Pancreas (tissue), 10 donors: Measurements from ENCODE around the gene CHID1. TPM values are rescaled to one million over a fixed set of nuclear protein-coding genes. Genes with fewer than 3 reads are reported as not detected.
A peak's percentile ranks its signal among the peaks of the same experiment; 100 is the strongest.

Experiments
- ATAC-seq, 4 donors: fragments of 200-7000 bp; cut with Tn5 transposase; one replicate each; pipeline versions ENCODE4 v1.8.0 to v1.9.1; 2020; ENCODE audit warnings: mild to moderate bottlenecking in 4 of 4, moderate library complexity in 4 of 4
- DNase-seq, 6 donors: peaks; one replicate each; pipeline ENCODE4 v3.0.0-alpha.2; 2020
- FAIRE-seq: peaks from 2 replicates; lab custom pipeline; 2012; peaks lifted over from hg19 to GRCh38; lab: Jason Lieb, UNC
- H3K27ac ChIP-seq, 4 donors: fragments of 200-600 bp; sonication (generic); 1 replicate in 3 of 4; 2 replicates in 1 of 4; pipeline versions ENCODE4 v1.5.0 to v1.8.0; 2020
- H3K27me3 ChIP-seq, 4 donors: fragments of 200-600 bp; one replicate each; pipeline ENCODE4 v1.8.0; 2021
- H3K36me3 ChIP-seq, 3 donors: fragments of 200-600 bp; sonication (generic) in 1 of 3; one replicate each; pipeline versions ENCODE4 v1.5.0 to v1.8.0; 2020 to 2021
- H3K4me1 ChIP-seq, 3 donors: fragments of 200-600 bp; one replicate each; pipeline ENCODE4 v1.8.0; 2021
- H3K4me3 ChIP-seq, 4 donors: fragments of 200-600 bp; sonication (generic) in 2 of 4; one replicate each; pipeline versions ENCODE4 v1.5.0 to v1.8.0; 2020 to 2021
- H3K9me3 ChIP-seq, 4 donors: fragments of 200-600 bp; one replicate each; pipeline ENCODE4 v1.8.0; 2021
- CTCF ChIP-seq, 4 donors: fragments of 200-600 bp; sonication (generic) in 3 of 4; IDR thresholded peaks; one replicate each; pipeline versions ENCODE4 v1.5.0 to v1.8.0; 2021; ENCODE audit warnings: antibody characterized with exemption in 4 of 4
- WGBS, 2 donors: extraction: QIAGEN DNeasy Blood & Tissue Kit; methylation state at CpG; one replicate each; pipeline ENCODE4 v1.1.7; 2013; 5-methylcytosine and 5-hydroxymethylcytosine counted together
- intact Hi-C, 3 donors: fragments of 100-400 bp; cut with DNase I; formaldehyde crosslinking; loops; one replicate each; pipeline versions ENCODE4 v1.11.1 to v1.14.2; 2022
- polyA plus RNA-seq, 2 donors: library from polyadenylated mRNA; stranded (reverse); fragments of 200-250 nt; gene quantifications; one replicate each; pipeline ENCODE4 v1.2.3, GENCODE V29; 2013
- total RNA-seq, 6 donors: library from RNA; stranded (reverse); fragmentation: NEBNext Ultra II Directional in 4 of 6; extraction: Animal tissue kit (Norgen Biotek cat#: 25700) in 4 of 6; gene quantifications; one replicate each; pipeline versions ENCODE4 v1.2.1 to v1.2.4, GENCODE V29; 2021 to 2023
- donor health status: healthy with polysubstance abuse.
- donor health status: DM: no; HTN: no; CAD: no; lungs with moderate emphysema.
- donor health status: DM: no; HTN: no; CAD: no.
- donor health status: control.
- donor health status: control.
- donor health status: Bipolar disorder and iron deficiency.
- donor health status: DM: yes; HTN: yes; CAD: no.
- donor health status: DM: no; HTN: no; CAD: no.
- donor health status: DM: no; HTN: no; CAD: no.
- donor health status: DM: yes; HTN: yes; CAD: no.

Gene CHID1
- total and polyA plus RNA-seq, 8 donors = 41.7 to 86.0 (median 62.1) TPM

- FAIRE-seq (no peak), DNase-seq (peak in 1 of 6 donors; percentile 80), ATAC-seq (peak in 3 of 4 donors; percentile 6 to 14 (median 12))
- H3K36me3 ChIP-seq = no peaks in the 10 kb centered on the region
- H3K27me3 ChIP-seq = no peaks in the 10 kb centered on the region
- H3K27ac ChIP-seq = peak overlapping the region in 3 of 4 donors; percentile 8 to 83 (median 78)
- no peak for TF ChIP-seq CTCF (IDR thresholded peaks at IDR 0.05)
- peaks cover 7 to 14% (median 8%) of the 10 kb centered on the region in 3 donors for H3K4me1 ChIP-seq
- 1 to 3% methylated on average over 35 to 38 of the region's 38 CpGs for WGBS, 2 donors
- peak overlapping the region; percentile 70 to 91 (median 75) for H3K4me3 ChIP-seq
- intact Hi-C loops = no loop called here
- H3K9me3 ChIP-seq = no peaks in the 10 kb centered on the region
Observed at GRCh38 chr11:910044-910588, 494 bp downstream of the CHID1 start.

- Histone ChIP-seq H3K4me1 (peaks cover 7 to 14% (median 8%) of the 10 kb centered on the region in 3 donors), H3K36me3 (peaks cover 0 to 2% (median 0%) of the 10 kb centered on the region in 3 donors), H3K9me3 (no peaks in the 10 kb centered on the region), H3K27me3 (no peaks in the 10 kb centered on the region), H3K27ac (no peak overlapping the region), H3K4me3 (peak overlapping the region in 1 of 4 donors; percentile 77)
- intact Hi-C loops = no loop called here
- FAIRE-seq = no peak
- 82 to 85% methylated on average over 11 of the region's 11 CpGs for WGBS, 2 donors
- DNase-seq = peak in 1 of 6 donors; percentile 17
- no peak for ATAC-seq
- no peak for TF ChIP-seq CTCF (IDR thresholded peaks at IDR 0.05)
Observed at GRCh38 chr11:909406-909805, 1.2 kb downstream of the CHID1 start.

- Histone ChIP-seq H3K27ac (no peak overlapping the region), H3K9me3 (no peaks in the 10 kb centered on the region), H3K27me3 (no peaks in the 10 kb centered on the region), H3K4me3 (no peak overlapping the region), H3K36me3 (peaks cover 0 to 6% (median under 1%) of the 10 kb centered on the region in 3 donors), H3K4me1 (peaks cover 7 to 14% (median 8%) of the 10 kb centered on the region in 3 donors)
- DNase-seq = peak in 1 of 6 donors; percentile 31
- no peak for TF ChIP-seq CTCF (IDR thresholded peaks at IDR 0.05)
- intact Hi-C loops = no loop called here
- FAIRE-seq = no peak
- WGBS, 2 donors = 74 to 76% methylated on average over 5 of the region's 5 CpGs
- no peak for ATAC-seq
Observed at GRCh38 chr11:908273-908672, 2.3 kb downstream of the CHID1 start.

- no peak for FAIRE-seq
- peaks cover 7 to 14% (median 8%) of the 10 kb centered on the region in 3 donors for H3K4me1 ChIP-seq
- no peak overlapping the region for H3K27ac ChIP-seq
- H3K27me3 ChIP-seq = no peaks in the 10 kb centered on the region
- no peak overlapping the region for H3K4me3 ChIP-seq
- no peaks in the 10 kb centered on the region for H3K9me3 ChIP-seq
- peaks cover 0 to 12% (median 6%) of the 10 kb centered on the region in 3 donors for H3K36me3 ChIP-seq
- WGBS, 2 donors = 92 to 97% methylated on average over 2 of the region's 2 CpGs
- peak in 1 of 6 donors; percentile 65 for DNase-seq
- intact Hi-C loops = no loop called here
- no peak for TF ChIP-seq CTCF (IDR thresholded peaks at IDR 0.05)
- no peak for ATAC-seq
Observed at GRCh38 chr11:907668-908067, 2.9 kb downstream of the CHID1 start.

GRCh38 chr11:905952-906351 is 4.7 kb downstream of the CHID1 start:
- Histone ChIP-seq H3K27ac (peak overlapping the region; percentile 22 to 60 (median 43)), H3K27me3 (no peaks in the 10 kb centered on the region), H3K4me1 (peaks cover 7 to 11% (median 8%) of the 10 kb centered on the region in 3 donors), H3K36me3 (peaks cover 0 to 22% (median 16%) of the 10 kb centered on the region in 3 donors), H3K4me3 (no peak overlapping the region), H3K9me3 (no peaks in the 10 kb centered on the region)
- DNase-seq = peak in 5 of 6 donors; percentile 68 to 88 (median 81)
- ATAC-seq = peak; percentile 14 to 52 (median 32)
- WGBS, 2 donors = 43 to 49% methylated on average over 7 of the region's 7 CpGs
- TF ChIP-seq CTCF (IDR thresholded peaks at IDR 0.05) = no peak
- intact Hi-C loops = no loop called here
- FAIRE-seq = no peak
